ENCODE results near the gene SPOP.

Gene SPOP

DNA sequence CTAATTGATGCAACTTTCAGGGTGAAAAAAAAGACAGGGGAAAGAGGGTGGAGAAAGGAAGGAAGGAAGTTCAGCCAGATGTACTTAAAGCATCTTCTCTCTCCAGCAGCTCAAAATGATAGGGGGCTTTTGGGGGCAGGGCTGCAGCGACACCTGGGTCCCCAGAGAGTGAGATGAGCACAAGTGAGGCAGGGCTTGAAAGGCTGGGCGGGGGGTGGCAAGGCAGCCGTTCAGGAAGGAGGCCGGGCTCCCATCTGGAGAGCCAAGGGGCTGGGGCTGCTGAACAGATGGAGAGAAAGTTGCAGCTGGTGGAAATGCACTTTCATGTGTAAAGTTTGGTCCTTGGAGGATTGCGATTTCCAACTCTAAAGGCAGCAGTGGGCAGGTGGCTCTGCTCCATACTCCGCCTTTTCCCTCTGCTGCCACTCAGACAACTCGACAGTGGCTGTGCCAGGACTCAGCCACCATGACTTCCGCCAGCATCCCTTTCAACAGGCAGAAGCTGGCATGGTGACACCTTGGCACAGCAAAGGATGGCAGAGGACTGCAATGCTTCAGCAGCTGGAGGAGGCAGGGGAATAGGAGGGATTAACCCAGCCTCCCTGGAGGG is 22.2 kb upstream of the SPOP start:
- no peaks in the 10 kb centered on the region for H3K9me3 ChIP-seq (ENCODE audit: insufficient read depth, low read length)
- H3K4me3 ChIP-seq (ENCODE audit: insufficient read depth, low read length, poor library complexity, severe bottlenecking) = no peak overlapping the region
- H3K27me3 ChIP-seq (ENCODE audit: low read length) = no peaks in the 10 kb centered on the region
- no peaks in the 10 kb centered on the region for H3K9me2 ChIP-seq (replicated peaks; ENCODE audit: insufficient read depth, low read length)
- H3K4me2 ChIP-seq (ENCODE audit: low read depth, low read length, poor library complexity, severe bottlenecking) = no peak overlapping the region
- no peak overlapping the region for H2AFZ ChIP-seq (ENCODE audit: low read depth, low read length, severe bottlenecking)
- H3K9ac ChIP-seq (ENCODE audit: low read length) = no peak overlapping the region
- no peaks in the 10 kb centered on the region for H3K79me2 ChIP-seq (ENCODE audit: insufficient read depth, low read length)
- H3K36me3 ChIP-seq (ENCODE audit: low read length) = 0 out of 2 replicates have a peak, but pooled peaks cover 3% of the 10 kb centered on the region
- no peaks in the 10 kb centered on the region for H4K20me1 ChIP-seq (ENCODE audit: low read depth, low read length)
- H3K27ac ChIP-seq (ENCODE audit: low read depth, low read length) = no peak overlapping the region
- no peaks in the 10 kb centered on the region for H3F3A ChIP-seq (ENCODE audit: insufficient read depth)
- TF ChIP-seq EZH2phosphoT487 (conservative IDR thresholded peaks at IDR 0.05; ENCODE audit: low read length) (no peak), CTCF (IDR thresholded peaks at IDR 0.05; ENCODE audit: insufficient read depth, low read length, poor library complexity, severe bottlenecking) (no peak)

GRCh38 chr17:49698005-49698404 is 20.1 kb upstream of the SPOP start:
- no peaks in the 10 kb centered on the region for H3K9me2 ChIP-seq (replicated peaks; ENCODE audit: insufficient read depth, low read length)
- H3K36me3 ChIP-seq (ENCODE audit: low read length) = 0 out of 2 replicates have a peak, but pooled peaks cover 3% of the 10 kb centered on the region
- H3K4me3 ChIP-seq (ENCODE audit: insufficient read depth, low read length, poor library complexity, severe bottlenecking) = no peak overlapping the region
- no peaks in the 10 kb centered on the region for H3K27me3 ChIP-seq (ENCODE audit: low read length)
- H3K9ac ChIP-seq (ENCODE audit: low read length) = no peak overlapping the region
- no peak overlapping the region for H3K27ac ChIP-seq (ENCODE audit: low read depth, low read length)
- H3K4me2 ChIP-seq (ENCODE audit: low read depth, low read length, poor library complexity, severe bottlenecking) = no peak overlapping the region
- no peak overlapping the region for H2AFZ ChIP-seq (ENCODE audit: low read depth, low read length, severe bottlenecking)
- no peaks in the 10 kb centered on the region for H3K79me2 ChIP-seq (ENCODE audit: insufficient read depth, low read length)
- no peaks in the 10 kb centered on the region for H3K9me3 ChIP-seq (ENCODE audit: insufficient read depth, low read length)
- no peaks in the 10 kb centered on the region for H3F3A ChIP-seq (ENCODE audit: insufficient read depth)
- TF ChIP-seq EZH2phosphoT487 (conservative IDR thresholded peaks at IDR 0.05; ENCODE audit: low read length) = no peak
- TF ChIP-seq CTCF (IDR thresholded peaks at IDR 0.05; ENCODE audit: insufficient read depth, low read length, poor library complexity, severe bottlenecking) = no peak
- H4K20me1 ChIP-seq (ENCODE audit: low read depth, low read length) = no peaks in the 10 kb centered on the region

GRCh38 chr17:49696233-49696761 is 18.4 kb upstream of the SPOP start:
- Histone ChIP-seq H3K9ac (ENCODE audit: low read length) (no peak overlapping the region), H3K4me2 (ENCODE audit: low read depth, low read length, poor library complexity, severe bottlenecking) (no peak overlapping the region)

More at GRCh38 chr17:49696233-49696761, 18.4 kb upstream of the SPOP start:
- Histone ChIP-seq H4K20me1 (ENCODE audit: low read depth, low read length) (no peaks in the 10 kb centered on the region), H3K9me3 (ENCODE audit: insufficient read depth, low read length) (no peaks in the 10 kb centered on the region), H3K27ac (ENCODE audit: low read depth, low read length) (no peak overlapping the region), H3K27me3 (ENCODE audit: low read length) (no peaks in the 10 kb centered on the region), H3K79me2 (ENCODE audit: insufficient read depth, low read length) (no peaks in the 10 kb centered on the region), H3K9me2 (replicated peaks; ENCODE audit: insufficient read depth, low read length) (no peaks in the 10 kb centered on the region), H3K36me3 (ENCODE audit: low read length) (0 out of 2 replicates have a peak, but pooled peaks cover 3% of the 10 kb centered on the region), H3K4me3 (ENCODE audit: insufficient read depth, low read length, poor library complexity, severe bottlenecking) (no peak overlapping the region), H2AFZ (ENCODE audit: low read depth, low read length, severe bottlenecking) (no peak overlapping the region), H3F3A (ENCODE audit: insufficient read depth) (no peaks in the 10 kb centered on the region)
- TF ChIP-seq EZH2phosphoT487 (conservative IDR thresholded peaks at IDR 0.05; ENCODE audit: low read length) = no peak
- TF ChIP-seq CTCF (IDR thresholded peaks at IDR 0.05; ENCODE audit: insufficient read depth, low read length, poor library complexity, severe bottlenecking) = no peak

Measured in SU-DHL-6 (cell line).